ENCODE measurements around the gene CDH5. TPM values are rescaled to one million over a fixed set of nuclear protein-coding genes. Genes with fewer than 3 reads are reported as not detected.

CDH5 gene
- total and polyA plus RNA-seq, 2 of the 13 experiments (the other 11 are each of a cell fraction or from before 2014, with no cell fraction given) = 0.71 to 1.1 TPM

DNA sequence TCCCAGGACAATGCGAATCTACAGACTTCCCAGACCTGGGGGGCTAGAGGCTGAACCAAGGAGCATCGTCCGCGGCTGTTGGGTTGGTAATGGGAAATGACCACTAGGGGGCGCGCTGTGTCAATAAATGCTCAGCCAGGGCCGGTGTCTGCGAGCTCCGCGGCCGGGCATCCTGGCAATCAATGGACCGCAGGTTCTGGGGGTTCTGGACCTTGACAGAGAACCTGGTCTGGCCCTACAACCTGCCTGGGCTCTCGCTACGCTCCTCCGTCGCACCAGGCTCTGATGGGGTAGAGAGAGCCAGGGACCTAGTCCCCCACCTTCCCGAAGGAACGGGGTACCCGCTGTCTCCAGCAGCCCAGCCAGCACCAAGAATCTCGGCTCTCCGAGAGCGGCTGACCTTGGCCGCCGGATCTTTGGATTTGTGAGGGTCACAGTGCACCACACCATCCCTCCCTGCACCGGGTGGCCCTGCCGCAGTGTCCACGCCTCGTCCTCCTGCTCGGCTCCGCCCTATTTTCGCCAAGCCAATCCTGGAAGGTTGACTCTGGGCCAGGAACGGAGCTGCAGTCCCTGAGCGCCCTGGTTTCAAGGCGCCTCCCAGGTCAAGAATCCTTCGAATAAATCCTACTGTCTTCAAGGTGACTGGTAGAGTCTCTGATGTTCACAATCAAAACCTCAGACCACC lies 40.2 kb downstream of the CDH5 start (continued):
- TF ChIP-seq ZNF546 (CRISPR knock-in tag; conservative IDR thresholded peaks at IDR 0.05) (no peak), CBX2 (IDR thresholded peaks at IDR 0.05; ENCODE audit: low read depth, low read length) (no peak), CBX2 (CRISPR knock-in tag; IDR thresholded peaks at IDR 0.05; ENCODE audit: low read depth) (no peak), ASH2L (IDR thresholded peaks at IDR 0.05; ENCODE audit: insufficient read length, low read depth, low read length) (peak; percentile 76), TRIM24 (CRISPR knock-in tag; IDR thresholded peaks at IDR 0.05) (no peak), RFX5 (IDR thresholded peaks at IDR 0.05; ENCODE audit: low read depth, low read length) (no peak), NR1H2 (CRISPR knock-in tag; IDR thresholded peaks at IDR 0.05; ENCODE audit: borderline replicate concordance, low read depth) (no peak), YEATS2 (CRISPR knock-in tag; IDR thresholded peaks at IDR 0.05; ENCODE audit: borderline replicate concordance) (0 out of 2 replicates have a peak, but pooled peaks have one; percentile 17), EHMT2 (IDR thresholded peaks at IDR 0.05; ENCODE audit: borderline replicate concordance, low read depth, low read length) (no peak), THAP11 (CRISPR knock-in tag; IDR thresholded peaks at IDR 0.05) (peak; percentile 46; the same call in 1 of the 2 replicates), ARHGAP35 (CRISPR knock-in tag; IDR thresholded peaks at IDR 0.05; ENCODE audit: borderline replicate concordance) (no peak; the same call in 1 of the 2 replicates), ZNF138 (CRISPR knock-in tag; IDR thresholded peaks at IDR 0.05; ENCODE audit: low read depth) (no peak)
- TF ChIP-seq, protein P1, sequence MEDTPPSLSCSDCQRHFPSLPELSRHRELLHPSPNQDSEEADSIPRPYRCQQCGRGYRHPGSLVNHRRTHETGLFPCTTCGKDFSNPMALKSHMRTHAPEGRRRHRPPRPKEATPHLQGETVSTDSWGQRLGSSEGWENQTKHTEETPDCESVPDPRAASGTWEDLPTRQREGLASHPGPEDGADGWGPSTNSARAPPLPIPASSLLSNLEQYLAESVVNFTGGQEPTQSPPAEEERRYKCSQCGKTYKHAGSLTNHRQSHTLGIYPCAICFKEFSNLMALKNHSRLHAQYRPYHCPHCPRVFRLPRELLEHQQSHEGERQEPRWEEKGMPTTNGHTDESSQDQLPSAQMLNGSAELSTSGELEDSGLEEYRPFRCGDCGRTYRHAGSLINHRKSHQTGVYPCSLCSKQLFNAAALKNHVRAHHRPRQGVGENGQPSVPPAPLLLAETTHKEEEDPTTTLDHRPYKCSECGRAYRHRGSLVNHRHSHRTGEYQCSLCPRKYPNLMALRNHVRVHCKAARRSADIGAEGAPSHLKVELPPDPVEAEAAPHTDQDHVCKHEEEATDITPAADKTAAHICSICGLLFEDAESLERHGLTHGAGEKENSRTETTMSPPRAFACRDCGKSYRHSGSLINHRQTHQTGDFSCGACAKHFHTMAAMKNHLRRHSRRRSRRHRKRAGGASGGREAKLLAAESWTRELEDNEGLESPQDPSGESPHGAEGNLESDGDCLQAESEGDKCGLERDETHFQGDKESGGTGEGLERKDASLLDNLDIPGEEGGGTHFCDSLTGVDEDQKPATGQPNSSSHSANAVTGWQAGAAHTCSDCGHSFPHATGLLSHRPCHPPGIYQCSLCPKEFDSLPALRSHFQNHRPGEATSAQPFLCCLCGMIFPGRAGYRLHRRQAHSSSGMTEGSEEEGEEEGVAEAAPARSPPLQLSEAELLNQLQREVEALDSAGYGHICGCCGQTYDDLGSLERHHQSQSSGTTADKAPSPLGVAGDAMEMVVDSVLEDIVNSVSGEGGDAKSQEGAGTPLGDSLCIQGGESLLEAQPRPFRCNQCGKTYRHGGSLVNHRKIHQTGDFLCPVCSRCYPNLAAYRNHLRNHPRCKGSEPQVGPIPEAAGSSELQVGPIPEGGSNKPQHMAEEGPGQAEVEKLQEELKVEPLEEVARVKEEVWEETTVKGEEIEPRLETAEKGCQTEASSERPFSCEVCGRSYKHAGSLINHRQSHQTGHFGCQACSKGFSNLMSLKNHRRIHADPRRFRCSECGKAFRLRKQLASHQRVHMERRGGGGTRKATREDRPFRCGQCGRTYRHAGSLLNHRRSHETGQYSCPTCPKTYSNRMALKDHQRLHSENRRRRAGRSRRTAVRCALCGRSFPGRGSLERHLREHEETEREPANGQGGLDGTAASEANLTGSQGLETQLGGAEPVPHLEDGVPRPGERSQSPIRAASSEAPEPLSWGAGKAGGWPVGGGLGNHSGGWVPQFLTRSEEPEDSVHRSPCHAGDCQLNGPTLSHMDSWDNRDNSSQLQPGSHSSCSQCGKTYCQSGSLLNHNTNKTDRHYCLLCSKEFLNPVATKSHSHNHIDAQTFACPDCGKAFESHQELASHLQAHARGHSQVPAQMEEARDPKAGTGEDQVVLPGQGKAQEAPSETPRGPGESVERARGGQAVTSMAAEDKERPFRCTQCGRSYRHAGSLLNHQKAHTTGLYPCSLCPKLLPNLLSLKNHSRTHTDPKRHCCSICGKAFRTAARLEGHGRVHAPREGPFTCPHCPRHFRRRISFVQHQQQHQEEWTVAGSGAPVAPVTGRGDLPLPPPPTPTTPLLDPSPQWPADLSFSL (CRISPR knock-in tag; IDR thresholded peaks at IDR 0.05) = no peak
- TF ChIP-seq, protein P2, sequence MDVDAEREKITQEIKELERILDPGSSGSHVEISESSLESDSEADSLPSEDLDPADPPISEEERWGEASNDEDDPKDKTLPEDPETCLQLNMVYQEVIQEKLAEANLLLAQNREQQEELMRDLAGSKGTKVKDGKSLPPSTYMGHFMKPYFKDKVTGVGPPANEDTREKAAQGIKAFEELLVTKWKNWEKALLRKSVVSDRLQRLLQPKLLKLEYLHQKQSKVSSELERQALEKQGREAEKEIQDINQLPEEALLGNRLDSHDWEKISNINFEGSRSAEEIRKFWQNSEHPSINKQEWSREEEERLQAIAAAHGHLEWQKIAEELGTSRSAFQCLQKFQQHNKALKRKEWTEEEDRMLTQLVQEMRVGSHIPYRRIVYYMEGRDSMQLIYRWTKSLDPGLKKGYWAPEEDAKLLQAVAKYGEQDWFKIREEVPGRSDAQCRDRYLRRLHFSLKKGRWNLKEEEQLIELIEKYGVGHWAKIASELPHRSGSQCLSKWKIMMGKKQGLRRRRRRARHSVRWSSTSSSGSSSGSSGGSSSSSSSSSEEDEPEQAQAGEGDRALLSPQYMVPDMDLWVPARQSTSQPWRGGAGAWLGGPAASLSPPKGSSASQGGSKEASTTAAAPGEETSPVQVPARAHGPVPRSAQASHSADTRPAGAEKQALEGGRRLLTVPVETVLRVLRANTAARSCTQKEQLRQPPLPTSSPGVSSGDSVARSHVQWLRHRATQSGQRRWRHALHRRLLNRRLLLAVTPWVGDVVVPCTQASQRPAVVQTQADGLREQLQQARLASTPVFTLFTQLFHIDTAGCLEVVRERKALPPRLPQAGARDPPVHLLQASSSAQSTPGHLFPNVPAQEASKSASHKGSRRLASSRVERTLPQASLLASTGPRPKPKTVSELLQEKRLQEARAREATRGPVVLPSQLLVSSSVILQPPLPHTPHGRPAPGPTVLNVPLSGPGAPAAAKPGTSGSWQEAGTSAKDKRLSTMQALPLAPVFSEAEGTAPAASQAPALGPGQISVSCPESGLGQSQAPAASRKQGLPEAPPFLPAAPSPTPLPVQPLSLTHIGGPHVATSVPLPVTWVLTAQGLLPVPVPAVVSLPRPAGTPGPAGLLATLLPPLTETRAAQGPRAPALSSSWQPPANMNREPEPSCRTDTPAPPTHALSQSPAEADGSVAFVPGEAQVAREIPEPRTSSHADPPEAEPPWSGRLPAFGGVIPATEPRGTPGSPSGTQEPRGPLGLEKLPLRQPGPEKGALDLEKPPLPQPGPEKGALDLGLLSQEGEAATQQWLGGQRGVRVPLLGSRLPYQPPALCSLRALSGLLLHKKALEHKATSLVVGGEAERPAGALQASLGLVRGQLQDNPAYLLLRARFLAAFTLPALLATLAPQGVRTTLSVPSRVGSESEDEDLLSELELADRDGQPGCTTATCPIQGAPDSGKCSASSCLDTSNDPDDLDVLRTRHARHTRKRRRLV (CRISPR knock-in tag; IDR thresholded peaks at IDR 0.05) = no peak
- TF ChIP-seq, protein P3, sequence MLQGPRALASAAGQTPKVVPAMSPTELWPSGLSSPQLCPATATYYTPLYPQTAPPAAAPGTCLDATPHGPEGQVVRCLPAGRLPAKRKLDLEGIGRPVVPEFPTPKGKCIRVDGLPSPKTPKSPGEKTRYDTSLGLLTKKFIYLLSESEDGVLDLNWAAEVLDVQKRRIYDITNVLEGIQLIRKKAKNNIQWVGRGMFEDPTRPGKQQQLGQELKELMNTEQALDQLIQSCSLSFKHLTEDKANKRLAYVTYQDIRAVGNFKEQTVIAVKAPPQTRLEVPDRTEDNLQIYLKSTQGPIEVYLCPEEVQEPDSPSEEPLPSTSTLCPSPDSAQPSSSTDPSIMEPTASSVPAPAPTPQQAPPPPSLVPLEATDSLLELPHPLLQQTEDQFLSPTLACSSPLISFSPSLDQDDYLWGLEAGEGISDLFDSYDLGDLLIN (CRISPR knock-in tag; IDR thresholded peaks at IDR 0.05; ENCODE audit: borderline replicate concordance) = no peak

Measured in HepG2 (cell line).